GM19099 (cell line): ENCODE data around the gene IPO11.

ENCODE experiments used
- POLR2A ChIP-seq: IDR thresholded peaks from 3 replicates; pipeline ENCODE4 v1.6.1; 2011; ENCODE audit warnings: low read depth; ENCODE audit not compliant: insufficient read length; ENCODE audit errors: extremely low read depth

IPO11 gene

DNA sequence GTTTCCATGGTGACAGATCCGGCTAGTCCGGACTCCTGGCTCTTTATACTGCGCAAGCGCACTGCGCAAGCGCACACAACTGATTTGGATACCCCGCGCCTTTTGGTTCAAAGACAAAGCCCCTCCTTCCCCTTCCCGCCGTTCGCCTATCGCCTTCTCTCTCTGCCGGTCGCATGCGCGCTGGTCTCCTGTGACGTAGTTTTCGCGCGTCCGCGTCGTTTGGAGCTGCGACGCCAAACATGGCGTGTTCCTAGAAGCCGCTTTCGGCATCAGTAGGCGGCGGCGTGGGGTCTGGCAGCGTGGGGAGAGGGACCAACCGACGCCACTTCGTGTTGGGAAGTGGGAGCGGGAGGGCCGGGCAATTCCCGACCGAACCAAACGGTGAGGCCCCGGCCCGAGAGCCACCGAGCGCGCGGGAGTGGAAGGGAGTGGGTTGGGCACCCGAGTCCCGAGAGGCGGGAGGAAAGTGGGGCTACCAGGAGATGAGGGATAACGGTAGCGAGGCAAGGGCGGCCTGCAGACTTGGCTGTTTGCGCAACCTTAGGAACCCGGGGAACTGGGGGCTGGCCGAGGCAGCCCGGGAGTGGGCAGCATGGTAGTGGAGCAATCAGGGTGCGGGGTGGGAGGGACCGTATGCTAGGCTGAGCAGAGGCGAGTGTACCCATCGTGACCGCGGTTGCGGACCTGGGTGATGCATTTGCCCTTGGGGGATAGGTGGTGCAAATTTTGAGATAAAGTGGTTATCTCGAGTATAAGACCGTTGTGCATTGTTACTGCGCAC is at the start of gene IPO11:
TSS of gene IPO11 (plus strand) at position 215 of the 781 bp plus-strand sequence. CDS start 24,517 bp downstream, outside the sequence.
- TF ChIP-seq POLR2A = peak; percentile 90

- no peak for TF ChIP-seq POLR2A
Measured at GRCh38 chr5:62369039-62369438, 43.5 kb upstream of the IPO11 start.

DNA sequence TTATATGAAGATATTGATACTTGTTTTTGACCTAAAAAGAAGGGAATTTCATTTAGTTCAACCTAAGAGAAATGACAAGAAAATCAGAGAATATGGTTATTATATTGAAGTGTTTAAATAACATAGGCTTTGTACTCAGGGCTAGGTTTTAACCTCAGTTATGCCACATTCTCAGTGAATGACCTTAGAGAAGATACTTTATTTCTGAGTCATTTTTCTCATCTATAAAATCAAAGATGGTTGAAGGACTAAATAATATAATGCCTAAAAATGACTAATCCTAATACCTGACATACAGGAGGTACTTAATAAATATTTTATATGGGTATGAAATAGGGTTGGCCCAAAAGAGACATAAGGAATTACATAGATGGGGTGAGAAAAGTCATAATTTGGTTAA is 41.2 kb upstream of the IPO11 start:
- TF ChIP-seq POLR2A = no peak

DNA sequence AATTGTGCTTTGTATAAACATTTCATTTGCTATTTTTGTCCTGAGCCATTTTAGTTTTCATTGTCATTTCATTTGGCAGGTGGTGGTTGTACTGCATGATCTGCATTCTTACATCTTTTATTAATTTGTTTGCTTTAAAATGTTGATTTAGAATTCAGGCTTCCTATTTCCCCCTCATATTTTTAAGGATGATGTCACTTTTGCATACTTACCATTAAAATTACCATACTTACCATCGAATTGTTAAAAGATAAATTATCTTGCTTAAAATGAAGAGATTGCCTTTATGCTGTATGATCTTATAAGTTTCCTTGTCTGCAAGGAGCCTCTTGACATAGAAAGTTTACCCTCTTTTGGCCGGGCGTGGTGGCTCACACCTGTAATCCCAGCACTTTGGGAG is 40.0 kb upstream of the IPO11 start:
- no peak for TF ChIP-seq POLR2A

- no peak for TF ChIP-seq POLR2A
Measured at GRCh38 chr5:62373382-62373781, 39.2 kb upstream of the IPO11 start.

- no peak for TF ChIP-seq POLR2A
Measured at GRCh38 chr5:62374090-62374489, 38.5 kb upstream of the IPO11 start.

GRCh38 chr5:62375627-62376026 is 36.9 kb upstream of the IPO11 start:
- no peak for TF ChIP-seq POLR2A

- no peak for TF ChIP-seq POLR2A
Measured at GRCh38 chr5:62376064-62376463, 36.5 kb upstream of the IPO11 start.

- TF ChIP-seq POLR2A = no peak
Measured at GRCh38 chr5:62385131-62385530, 27.4 kb upstream of the IPO11 start.

GRCh38 chr5:62385816-62386400 is 26.7 kb upstream of the IPO11 start:
- TF ChIP-seq POLR2A = no peak

DNA sequence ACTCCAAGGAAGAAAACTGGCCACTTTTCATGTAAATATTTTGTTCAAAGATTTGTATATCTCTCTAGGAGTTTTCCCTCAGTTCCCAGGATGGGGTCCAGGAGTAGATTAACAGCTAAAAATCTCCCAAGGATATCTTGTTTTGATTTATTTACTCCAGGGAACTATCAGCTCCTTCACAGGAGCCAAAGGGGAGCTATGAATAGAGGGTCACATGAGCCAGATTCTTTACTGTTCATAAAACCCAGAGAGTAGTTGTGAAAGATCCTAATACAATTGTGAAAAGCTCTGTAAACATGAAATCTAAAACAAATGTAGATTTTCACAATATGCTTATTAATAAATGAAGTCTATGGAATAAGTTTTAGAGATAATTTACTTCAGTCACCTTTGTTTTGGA is 25.7 kb upstream of the IPO11 start:
- no peak for TF ChIP-seq POLR2A

DNA sequence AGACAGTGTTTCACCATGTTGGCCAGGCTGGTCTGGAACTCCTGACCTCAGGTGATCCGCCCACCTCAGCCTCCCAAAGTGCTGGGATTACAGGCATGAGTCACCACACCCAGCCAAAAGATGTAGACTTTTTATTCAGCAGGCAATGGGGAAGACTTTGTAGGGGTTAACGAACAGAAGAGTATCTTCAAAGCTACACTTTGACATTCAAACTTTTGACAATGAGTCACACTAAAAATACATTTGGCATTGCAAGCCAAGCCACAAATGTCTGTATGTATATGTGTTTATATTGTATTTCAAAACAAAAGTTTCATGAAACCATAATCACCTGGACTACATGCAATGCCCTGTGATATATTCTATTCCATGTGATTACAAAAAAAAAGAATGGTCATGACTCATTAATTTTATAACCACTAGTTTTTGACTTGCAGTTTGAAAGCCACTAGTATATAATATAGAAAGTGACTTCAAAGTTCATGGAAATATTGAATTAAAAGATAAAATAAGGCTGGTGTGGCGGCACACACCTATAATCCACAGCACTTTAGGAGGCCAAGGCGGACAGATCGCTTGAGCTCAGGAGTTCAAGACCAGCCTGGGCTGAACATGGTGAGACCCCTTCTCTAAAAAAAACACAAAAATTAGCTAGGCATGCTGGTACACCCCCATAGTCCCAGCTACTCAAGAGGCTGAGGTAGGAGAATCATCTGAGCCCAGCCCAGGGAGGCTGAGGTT is 17.2 kb upstream of the IPO11 start:
- TF ChIP-seq POLR2A = no peak

DNA sequence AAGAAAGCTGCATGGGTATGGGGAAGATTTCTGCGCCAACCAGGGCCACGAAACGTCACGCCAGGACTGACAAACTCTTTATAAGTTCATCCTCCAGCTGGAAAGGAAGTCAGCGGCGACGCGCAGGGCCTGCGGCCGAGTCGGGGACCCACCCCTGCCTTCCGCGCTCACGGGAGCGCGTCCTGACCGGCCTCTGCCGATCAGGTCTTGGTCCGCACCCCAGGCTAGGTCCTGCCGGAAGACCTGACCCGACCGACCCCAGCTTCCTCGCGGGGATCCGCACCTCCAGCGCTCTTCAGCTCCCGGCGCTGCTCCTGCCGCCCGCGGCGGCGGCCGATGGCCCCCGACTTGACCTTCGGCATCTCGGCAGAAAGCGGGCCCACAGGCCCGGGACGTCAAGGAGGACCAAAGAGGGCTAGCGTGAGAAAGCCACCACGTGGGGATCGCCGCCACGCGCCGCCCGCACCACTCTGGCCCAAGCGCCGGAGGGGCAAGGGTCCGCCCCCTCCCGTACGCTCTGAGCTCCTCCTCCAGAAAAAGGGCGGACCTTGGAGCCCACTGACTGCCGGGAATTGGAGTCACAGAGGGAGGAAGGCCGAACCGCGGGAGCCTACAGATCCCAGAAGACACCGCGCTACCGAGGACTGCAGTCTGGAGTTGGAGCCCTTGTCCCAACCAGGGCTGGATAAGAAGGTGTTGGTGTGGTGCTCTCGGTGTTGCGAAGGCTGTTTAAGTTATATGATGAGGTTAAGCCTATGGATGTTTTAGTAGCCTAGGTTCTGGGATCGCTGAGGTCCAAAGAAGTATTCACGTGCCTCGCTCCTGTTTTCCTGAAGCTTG is 8.9 kb upstream of the IPO11 start, which contains the start of gene DIMT1:
TSS of gene DIMT1 (minus strand) at position 495 of the 840 bp plus-strand sequence. CDS start at position 362, 133 bp downstream.
- peak; percentile 92 for TF ChIP-seq POLR2A

- TF ChIP-seq POLR2A = no peak
Measured at GRCh38 chr5:62413711-62414110, 1.1 kb downstream of the IPO11 start.
